Transverse colon (tissue), 4 donors: ENCODE measurements around the gene OLR1. TPM values are rescaled to one million over a fixed set of nuclear protein-coding genes. Genes with fewer than 3 reads are reported as not detected.
A peak's percentile ranks its signal among the peaks of the same experiment; 100 is the strongest.
"Not testable (repeated sequence)": the region's sequence is repeated elsewhere in the genome, so short reads cannot be mapped to it uniquely, and the experiment has no call there.

Experiments
- DNase-seq: peaks from one replicate; pipeline ENCODE4 v3.0.0-alpha.2; 2019
- H3K27ac ChIP-seq, 4 donors: fragments of 200-600 bp; sonication (generic); 2 replicates each; pipeline ENCODE4 v1.5.1; 2016 to 2018; ENCODE audit warnings: inconsistent platforms in 4 of 4
- H3K27me3 ChIP-seq: fragments of 200-600 bp; sonication (generic); 2 replicates; pipeline ENCODE4 v1.5.1; 2017; ENCODE audit warnings: inconsistent platforms
- H3K36me3 ChIP-seq, 4 donors: fragments of 200-600 bp; sonication (generic); 2 replicates each; pipeline ENCODE4 v1.5.1; 2017 to 2019; ENCODE audit warnings: inconsistent platforms in 4 of 4
- H3K4me1 ChIP-seq, 4 donors: fragments of 200-600 bp; sonication (generic); 2 replicates each; pipeline ENCODE4 v1.5.1; 2017 to 2020; ENCODE audit warnings: inconsistent platforms in 4 of 4
- H3K4me3 ChIP-seq, 4 donors: fragments of 200-600 bp; sonication (generic); 1 replicate in 1 of 4; 2 replicates in 3 of 4; pipeline versions ENCODE4 v1.5.1 to v1.6.1; 2017 to 2019; ENCODE audit warnings: inconsistent platforms in 4 of 4
- H3K9me3 ChIP-seq, 2 donors: fragments of 200-600 bp; sonication (generic); 2 replicates each; pipeline ENCODE4 v1.5.1; 2017 to 2019; ENCODE audit warnings: inconsistent platforms in 2 of 2
- CTCF ChIP-seq, 5 experiments: fragments of 200-600 bp in 3 of 5; fragments of 450-650 bp in 2 of 5; sonication (generic) in 3 of 5; IDR thresholded peaks; 1 replicate in 2 of 5; 2 replicates in 3 of 5; pipeline ENCODE4 v1.5.1; 2016 to 2017; ENCODE audit warnings: antibody characterized with exemption in 5 of 5, inconsistent platforms in 3 of 5, mild to moderate bottlenecking in 2 of 5, moderate library complexity in 1 of 5
- EP300 ChIP-seq: sonication (generic); formaldehyde crosslinking; IDR thresholded peaks from one replicate; pipeline ENCODE4 v1.6.1; 2017; ENCODE audit warnings: antibody characterized with exemption, low read depth
- POLR2A ChIP-seq: fragments of 450-650 bp; IDR thresholded peaks from one replicate; pipeline ENCODE4 v1.6.1; 2016; ENCODE audit warnings: antibody characterized with exemption, mild to moderate bottlenecking, moderate library complexity
- POLR2AphosphoS5 ChIP-seq, 3 donors: sonication (generic); formaldehyde crosslinking; IDR thresholded peaks; one replicate each; pipeline ENCODE4 v1.6.1; 2016; ENCODE audit warnings: antibody characterized with exemption in 3 of 3
- WGBS, 2 donors: methylation state at CpG; one replicate each; pipeline ENCODE4 v1.1.5; 2018; ENCODE audit warnings: low coverage in 1 of 2; 5-methylcytosine and 5-hydroxymethylcytosine counted together
- in situ Hi-C, 4 donors: fragments of 200-750 bp; cut with MboI; loops; one replicate each; pipeline versions ENCODE4 v1.15.0 to v1.15.1; 2017; ENCODE audit warnings: low sequenced_read_pairs in 3 of 4, low pct_ligation_motif_present in 1 of 4, low pct_unique_long_range_greater_than_20kb in 1 of 4
- intact Hi-C: fragments of 100-400 bp; cut with DNase I; formaldehyde crosslinking; loops from one replicate; pipeline ENCODE4 v1.15.1; 2023; ENCODE audit warnings: low total_unique reads
- total RNA-seq, 4 donors: library from RNA; depleted of rRNA; stranded (reverse); fragments of >200 nt; gene quantifications; one replicate each; pipeline ENCODE4 v1.1.0, GENCODE V29; 2016

Gene OLR1
- total RNA-seq, 4 donors from 2014 or later = 0.96 TPM; not detected in 3

DNA sequence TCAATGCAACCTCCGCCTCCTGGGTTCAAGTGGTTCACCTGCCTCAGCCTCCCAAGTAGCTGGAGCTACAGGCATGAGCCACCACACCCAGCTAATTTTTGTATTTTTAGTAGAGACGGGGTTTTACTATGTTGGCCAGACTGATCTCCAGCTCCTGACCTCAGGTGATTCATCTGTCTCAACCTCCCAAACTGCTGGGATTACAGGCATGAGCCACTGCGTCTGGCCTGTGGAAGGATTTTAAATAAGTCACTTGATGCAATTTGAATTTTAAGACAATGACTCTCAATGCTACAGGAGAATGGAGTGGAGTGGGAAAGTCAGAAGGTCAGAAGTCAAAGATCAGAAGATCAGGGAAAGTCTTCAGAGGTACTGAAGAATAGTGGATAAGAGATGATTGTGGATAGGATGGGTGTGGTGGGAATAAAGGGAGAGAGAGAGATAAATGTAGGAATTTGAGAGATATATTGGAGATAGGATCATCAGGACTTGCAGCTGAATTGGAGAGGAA, 22.3 kb upstream of the OLR1 start:
- Histone ChIP-seq H3K4me1 (no peaks in the 10 kb centered on the region), H3K36me3 (no peaks in the 10 kb centered on the region), H3K4me3 (no peak overlapping the region), H3K27ac (no peak overlapping the region), H3K27me3 (peaks cover 4% of the 10 kb centered on the region), H3K9me3 (no peaks in the 10 kb centered on the region)
- intact Hi-C loops = no loop called here
- in situ Hi-C loops = loop anchor here in 2 of 4 donors (5.0 kb wide), 1 partner anchor 42 kb away; no protein-coding TSS in a partner anchor
- DNase-seq = no peak
- WGBS, 2 donors = 82 to 86% methylated on average over 1 to 3 of the region's 3 CpGs
- TF ChIP-seq CTCF (IDR thresholded peaks at IDR 0.05) (no peak), POLR2AphosphoS5 (IDR thresholded peaks at IDR 0.05) (no peak), POLR2A (no peak), EP300 (no peak)

DNA sequence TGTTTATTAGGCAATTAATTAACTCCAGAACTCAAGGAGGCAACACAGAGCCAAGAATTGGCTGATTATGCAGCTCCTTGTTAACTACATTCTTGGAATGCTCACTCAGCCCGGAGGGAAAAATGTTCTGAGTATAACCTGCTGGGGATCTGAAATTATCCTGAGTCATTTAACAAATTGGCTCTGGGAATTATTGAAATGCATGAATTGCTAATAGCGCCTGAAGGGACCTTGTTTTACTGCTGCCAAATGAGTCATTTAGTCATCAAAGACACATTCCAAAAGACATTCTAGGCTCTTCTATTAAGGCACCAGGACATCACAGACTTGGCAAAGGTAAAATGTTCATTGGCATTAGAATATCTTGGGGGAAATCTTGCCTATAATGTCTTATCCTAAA, 19.9 kb upstream of the OLR1 start:
- Histone ChIP-seq H3K4me1 (no peaks in the 10 kb centered on the region), H3K36me3 (no peaks in the 10 kb centered on the region), H3K27me3 (peaks cover 4% of the 10 kb centered on the region), H3K27ac (no peak overlapping the region), H3K4me3 (no peak overlapping the region), H3K9me3 (no peaks in the 10 kb centered on the region)
- intact Hi-C loops (loop anchor here (2.0 kb wide), 1 partner anchor 39 kb away; no protein-coding TSS in a partner anchor), in situ Hi-C loops (loop anchor here in 2 of 4 donors (5.0 kb wide), 1 partner anchor 40 kb away; no protein-coding TSS in a partner anchor)
- DNase-seq = no peak
- 40 to 42% methylated on average over 2 of the region's 2 CpGs for WGBS, 2 donors
- TF ChIP-seq POLR2AphosphoS5 (IDR thresholded peaks at IDR 0.05) (no peak), POLR2A (no peak), EP300 (no peak), CTCF (IDR thresholded peaks at IDR 0.05) (no peak)

DNA sequence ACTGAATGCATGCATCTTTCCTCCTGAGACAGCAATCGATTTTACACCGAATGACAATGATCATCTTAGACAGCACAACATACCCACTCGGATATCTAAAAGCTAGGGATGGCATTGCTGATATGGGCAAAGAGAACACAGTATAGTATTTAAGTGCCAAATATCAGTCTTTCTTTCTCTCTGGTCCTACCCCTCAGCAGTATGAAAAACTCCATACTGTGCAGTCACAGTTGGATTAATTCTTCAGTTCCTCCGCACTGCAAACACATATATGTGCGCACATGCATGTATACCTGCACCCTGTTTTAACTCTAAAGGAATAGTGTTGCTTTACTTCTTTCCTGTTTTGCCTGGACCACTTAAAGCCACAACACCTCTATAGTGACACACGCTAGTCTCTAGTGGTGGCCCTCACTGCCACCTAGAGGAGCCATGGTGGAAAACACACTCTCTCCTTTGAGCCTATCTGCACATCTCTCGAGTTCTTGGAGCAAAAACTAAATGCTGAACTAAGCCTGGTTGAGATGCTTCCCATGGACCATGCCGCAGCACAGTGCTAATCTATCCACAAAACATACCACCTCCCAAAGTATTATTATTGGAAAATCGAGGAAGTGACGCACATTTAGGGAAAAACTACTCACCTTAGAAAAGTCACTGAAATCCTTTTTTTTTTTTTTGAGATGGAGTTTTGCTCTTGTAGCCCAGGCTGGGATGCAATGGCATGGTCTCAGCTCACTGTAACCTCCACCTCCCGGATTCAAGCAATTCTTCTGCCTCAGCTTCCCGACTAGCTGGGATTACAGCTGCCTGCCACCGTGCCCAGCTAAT, 18.8 kb upstream of the OLR1 start:
- peak; percentile 67 for DNase-seq
- 42 to 43% methylated on average over 12 to 13 of the region's 13 CpGs for WGBS, 2 donors
- intact Hi-C loops (loop anchor here (2.0 kb wide), 1 partner anchor 38 kb away; no protein-coding TSS in a partner anchor), in situ Hi-C loops (loop anchor here in 2 of 4 donors (5.0 kb wide), 1 partner anchor 38 kb away; no protein-coding TSS in a partner anchor)
- H3K4me1 ChIP-seq = no peaks in the 10 kb centered on the region
- TF ChIP-seq CTCF (IDR thresholded peaks at IDR 0.05) = peak; percentile 70 to 76 (median 73)
- TF ChIP-seq EP300 = no peak
- H3K36me3 ChIP-seq = no peaks in the 10 kb centered on the region
- no peak overlapping the region for H3K4me3 ChIP-seq
- no peak overlapping the region for H3K27ac ChIP-seq
- H3K27me3 ChIP-seq = peaks cover 4% of the 10 kb centered on the region
- no peaks in the 10 kb centered on the region for H3K9me3 ChIP-seq

GRCh38 chr12:10189653-10190052, 17.7 kb upstream of the OLR1 start:
- in situ Hi-C loops = loop anchor here in 2 of 4 donors (5.0 kb wide), 1 partner anchor 37 kb away; no protein-coding TSS in a partner anchor
- TF ChIP-seq EP300 (no peak), CTCF (IDR thresholded peaks at IDR 0.05) (no peak), POLR2A (no peak), POLR2AphosphoS5 (IDR thresholded peaks at IDR 0.05) (no peak)
- no peaks in the 10 kb centered on the region for H3K9me3 ChIP-seq
- no peaks in the 10 kb centered on the region for H3K4me1 ChIP-seq
- peak overlapping the region in 1 of 4 donors; percentile 0 for H3K27ac ChIP-seq
- intact Hi-C loops = loop anchor here (2.0 kb wide), 1 partner anchor 37 kb away; no protein-coding TSS in a partner anchor
- peaks cover 4% of the 10 kb centered on the region for H3K27me3 ChIP-seq
- no peak for DNase-seq
- no peak overlapping the region for H3K4me3 ChIP-seq
- H3K36me3 ChIP-seq = no peaks in the 10 kb centered on the region
- 72% methylated on average over 5 of the region's 5 CpGs; no CpG with 5 or more reads in 1 of the 2 donors for WGBS, 2 donors

- H3K36me3 ChIP-seq, in situ Hi-C loops, H3K9me3 ChIP-seq, H3K27me3 ChIP-seq, intact Hi-C loops, H3K27ac ChIP-seq, DNase-seq, H3K4me3 ChIP-seq, H3K4me1 ChIP-seq: not testable (repeated sequence)
- WGBS, 2 donors = 60 to 78% methylated on average over 1 to 6 of the region's 6 CpGs
Observed at GRCh38 chr12:10186958-10187357, 15.0 kb upstream of the OLR1 start.
